Caco-2 (cell line): ENCODE measurements around the gene ABHD2. TPM values are rescaled to one million over a fixed set of nuclear protein-coding genes. Genes with fewer than 3 reads are reported as not detected.

Source experiments
- BruUV-seq: library from RNA; stranded (reverse); fragments of 400-500 nt; replicated peaks from 2 replicates; lab custom pipeline; 2021; lab: Mats Ljungman, UMichigan
- CTCF ChIA-PET: fragments of 300-600 bp; sonication (Branson Sonifier 250); formaldehyde crosslinking; loops from one replicate; lab custom pipeline; 2022; ENCODE audit warnings: antibody characterized with exemption; lab: Charles Lee
- POLR2A ChIA-PET: fragments of 300-600 bp; sonication (Branson Sonifier 250); formaldehyde crosslinking; loops from one replicate; lab custom pipeline; 2022; ENCODE audit warnings: antibody characterized with exemption; lab: Charles Lee
- DNase-seq, 2 experiments: peaks; one replicate each; pipeline versions ENCODE4 v3.0.0 to v3.0.0-alpha.2; 2020 to 2022
- H3K27me3 ChIP-seq: replicated peaks from 2 replicates; pipeline ENCODE4 v1.6.0; 2011; ENCODE audit warnings: low read length; ENCODE audit not compliant: control insufficient read depth, insufficient read depth
- H3K36me3 ChIP-seq: 2 replicates; pipeline ENCODE4 v1.5.1; 2011; ENCODE audit warnings: low read length; ENCODE audit not compliant: control insufficient read depth, insufficient read depth
- H3K4me1 ChIP-seq: fragments of 250-450 bp; sonication (Bioruptor Pico); 2 replicates; pipeline ENCODE4 v1.5.1; 2020; ENCODE audit warnings: mild to moderate bottlenecking
- H3K4me3 ChIP-seq: 2 replicates; pipeline ENCODE4 v1.5.1; 2011; ENCODE audit warnings: low read depth, mild to moderate bottlenecking, control low read depth, low read length
- H3K9me3 ChIP-seq: fragments of 250-450 bp; sonication (Bioruptor Pico); 2 replicates; pipeline ENCODE4 v1.5.1; 2020; ENCODE audit warnings: mild to moderate bottlenecking, moderate library complexity
- H3K27ac Mint-ChIP-seq: one replicate; pipeline ENCODE4 v1.8.0; 2022; ENCODE audit warnings: mixed read lengths; ENCODE audit not compliant: unreplicated experiment
- H3K27me3 Mint-ChIP-seq: one replicate; pipeline ENCODE4 v1.8.0; 2022; ENCODE audit warnings: mixed read lengths; ENCODE audit not compliant: insufficient read depth, unreplicated experiment
- H3K36me3 Mint-ChIP-seq: one replicate; pipeline ENCODE4 v1.8.0; 2022; ENCODE audit warnings: mild to moderate bottlenecking, mixed read lengths; ENCODE audit not compliant: insufficient read depth, unreplicated experiment
- H3K4me1 Mint-ChIP-seq: one replicate; pipeline ENCODE4 v1.8.0; 2022; ENCODE audit warnings: low read depth, mixed read lengths; ENCODE audit not compliant: unreplicated experiment
- H3K4me3 Mint-ChIP-seq: one replicate; pipeline ENCODE4 v1.8.0; 2022; ENCODE audit warnings: mild to moderate bottlenecking, moderate library complexity, mixed read lengths; ENCODE audit not compliant: unreplicated experiment
- H3K9me3 Mint-ChIP-seq: one replicate; pipeline ENCODE4 v1.8.0; 2022; ENCODE audit warnings: mixed read lengths; ENCODE audit not compliant: unreplicated experiment
- CTCF ChIP-seq, 2 experiments: fragments of 200-600 bp in 1 of 2; IDR thresholded peaks; 1 replicate in 1 of 2; 2 replicates in 1 of 2; pipeline versions ENCODE4 v1.5.1 to v1.8.0; 2011 to 2022; ENCODE audit warnings: antibody characterized with exemption in 1 of 2, control low read depth in 1 of 2, inconsistent platforms in 1 of 2, low read depth in 1 of 2, low read length in 1 of 2, mild to moderate bottlenecking in 1 of 2, moderate library complexity in 1 of 2; ENCODE audit not compliant: insufficient read depth in 1 of 2, severe bottlenecking in 1 of 2, unreplicated experiment in 1 of 2
- intact Hi-C: fragments of 100-400 bp; cut with micrococcal nuclease; formaldehyde crosslinking; loops from one replicate; pipeline ENCODE4 v1.10.0; 2022; ENCODE audit not compliant: unreplicated experiment
- total RNA-seq: library from RNA; stranded (reverse); gene quantifications from 2 replicates; pipeline ENCODE4 v1.2.3, GENCODE V29; 2022

ABHD2 gene
- total RNA-seq, 1 experiment from 2014 or later, result 63.0 TPM

GRCh38 chr15:89091627-89092220 lies 3.5 kb downstream of the ABHD2 start:
- no TSS peak for BruUV-seq
- no peak for TF ChIP-seq CTCF (IDR thresholded peaks at IDR 0.05; ENCODE audit: insufficient read depth in 1 of 2, low read depth in 1 of 2, low read length in 1 of 2, severe bottlenecking in 1 of 2, unreplicated experiment in 1 of 2)
- Mint-ChIP-seq H3K4me3 (no peak overlapping the region), H3K36me3 (peaks cover 8% of the 10 kb centered on the region), H3K9me3 (no peaks in the 10 kb centered on the region), H3K27me3 (no peaks in the 10 kb centered on the region), H3K4me1 (peaks cover 21% of the 10 kb centered on the region), H3K27ac (no peak overlapping the region)
- H3K36me3 ChIP-seq, result no peaks in the 10 kb centered on the region
- DNase-seq, result no peak
- H3K9me3 ChIP-seq, result no peaks in the 10 kb centered on the region; the same call in 1 of the 2 replicates
- ChIA-PET POLR2A (no interaction called here), CTCF (interaction anchor here (1.2 kb wide), 1 partner anchor 73 kb away, joined by 3 read pairs; no protein-coding TSS in a partner anchor)
- no peaks in the 10 kb centered on the region for H3K27me3 ChIP-seq
- intact Hi-C loops, result no loop called here
- H3K4me3 ChIP-seq, result no peak overlapping the region
- peaks cover 18% of the 10 kb centered on the region for H3K4me1 ChIP-seq

GRCh38 chr15:89093509-89093908 lies 5.3 kb downstream of the ABHD2 start:
- intact Hi-C loops, result no loop called here
- Mint-ChIP-seq H3K36me3 (peaks cover 8% of the 10 kb centered on the region), H3K27me3 (no peaks in the 10 kb centered on the region), H3K4me1 (peaks cover 32% of the 10 kb centered on the region), H3K4me3 (no peak overlapping the region), H3K27ac (no peak overlapping the region), H3K9me3 (no peaks in the 10 kb centered on the region)
- CTCF ChIA-PET, result interaction anchor here (0.7 kb wide), 1 partner anchor 306 kb away, joined by 8 read pairs; no protein-coding TSS in a partner anchor
- POLR2A ChIA-PET, result interaction anchor here (0.7 kb wide), 1 partner anchor 388 kb away, joined by 10 read pairs; no protein-coding TSS in a partner anchor
- H3K27me3 ChIP-seq, result no peaks in the 10 kb centered on the region
- no peaks in the 10 kb centered on the region; the same call in 1 of the 2 replicates for H3K9me3 ChIP-seq
- no peak for TF ChIP-seq CTCF (IDR thresholded peaks at IDR 0.05; ENCODE audit: insufficient read depth in 1 of 2, low read depth in 1 of 2, low read length in 1 of 2, severe bottlenecking in 1 of 2, unreplicated experiment in 1 of 2)
- peaks cover 12% of the 10 kb centered on the region for H3K4me1 ChIP-seq
- H3K36me3 ChIP-seq, result no peaks in the 10 kb centered on the region
- BruUV-seq, result no TSS peak
- no peak overlapping the region for H3K4me3 ChIP-seq
- DNase-seq, result no peak

GRCh38 chr15:89095073-89095472 lies 6.8 kb downstream of the ABHD2 start:
- no peak for DNase-seq
- no peak for TF ChIP-seq CTCF (IDR thresholded peaks at IDR 0.05; ENCODE audit: insufficient read depth in 1 of 2, low read depth in 1 of 2, low read length in 1 of 2, severe bottlenecking in 1 of 2, unreplicated experiment in 1 of 2)
- H3K27ac Mint-ChIP-seq, result no peak overlapping the region
- Histone ChIP-seq H3K27me3 (no peaks in the 10 kb centered on the region), H3K4me1 (peaks cover 4% of the 10 kb centered on the region; the same call in 1 of the 2 replicates), H3K9me3 (no peaks in the 10 kb centered on the region; the same call in 1 of the 2 replicates), H3K4me3 (no peak overlapping the region), H3K36me3 (no peaks in the 10 kb centered on the region)
- H3K4me1 Mint-ChIP-seq, result peaks cover 32% of the 10 kb centered on the region
- no peaks in the 10 kb centered on the region for H3K27me3 Mint-ChIP-seq
- BruUV-seq, result no TSS peak
- ChIA-PET POLR2A (no interaction called here), CTCF (interaction anchor here (0.6 kb wide), 1 partner anchor 35 kb away, joined by 3 read pairs; no protein-coding TSS in a partner anchor)
- no peak overlapping the region for H3K4me3 Mint-ChIP-seq
- intact Hi-C loops, result no loop called here
- no peaks in the 10 kb centered on the region for H3K9me3 Mint-ChIP-seq
- H3K36me3 Mint-ChIP-seq, result peaks cover 8% of the 10 kb centered on the region
